ENCODE measurements around the gene AURKB. TPM values are rescaled to one million over a fixed set of nuclear protein-coding genes. Genes with fewer than 3 reads are reported as not detected.
"Not testable (repeated sequence)": the region's sequence is repeated elsewhere in the genome, so short reads cannot be mapped to it uniquely, and the experiment has no call there.

The AURKB gene
- total RNA-seq, 2 donors from 2014 or later: 6.4 to 22.4 TPM

DNA sequence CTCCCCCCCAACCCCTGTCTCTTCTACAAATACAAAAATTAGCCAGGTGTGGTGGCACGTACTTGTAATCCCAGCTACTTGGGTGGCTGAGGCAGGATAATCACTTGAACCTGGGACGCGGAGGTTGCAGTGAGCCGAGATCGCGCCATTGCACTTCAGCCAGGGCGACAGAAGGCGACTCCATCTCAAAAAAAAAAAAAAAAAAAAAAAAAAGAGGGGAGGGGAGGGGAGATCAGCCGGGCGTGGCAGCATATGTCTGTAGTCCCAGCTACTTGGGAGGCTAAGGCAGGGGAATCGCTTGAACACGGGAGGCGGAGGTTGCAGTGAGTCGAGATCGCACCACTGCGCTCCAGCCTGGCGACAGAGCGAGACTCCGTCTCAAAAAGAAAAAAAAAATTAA lies 40.2 kb downstream of the AURKB start:
- DNase-seq; ATAC-seq; intact Hi-C loops (cut with DNase I, micrococcal nuclease): not testable (repeated sequence)

DNA sequence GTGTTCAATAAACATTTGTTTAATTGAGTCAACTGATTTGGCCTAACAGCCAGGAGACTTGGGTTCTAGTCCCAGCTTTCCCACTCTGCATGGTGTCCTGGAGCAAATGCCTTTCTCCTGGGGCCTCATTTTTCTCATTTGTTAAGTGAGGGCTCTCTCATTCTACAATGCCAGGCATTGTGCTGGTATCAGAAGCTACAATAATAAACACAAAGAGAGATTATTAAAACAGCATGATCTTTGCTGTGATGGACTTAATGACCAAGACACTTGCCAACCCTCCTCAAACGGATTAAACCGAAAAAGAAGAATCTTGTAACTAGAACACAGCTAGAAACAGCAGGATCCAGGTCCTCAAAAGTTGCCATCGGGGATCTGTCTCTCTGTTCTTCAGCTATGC lies 42.8 kb downstream of the AURKB start:
- DNase-seq: no peak
- intact Hi-C loops (cut with DNase I, micrococcal nuclease): no loop called here
- ATAC-seq: no peak

DNA sequence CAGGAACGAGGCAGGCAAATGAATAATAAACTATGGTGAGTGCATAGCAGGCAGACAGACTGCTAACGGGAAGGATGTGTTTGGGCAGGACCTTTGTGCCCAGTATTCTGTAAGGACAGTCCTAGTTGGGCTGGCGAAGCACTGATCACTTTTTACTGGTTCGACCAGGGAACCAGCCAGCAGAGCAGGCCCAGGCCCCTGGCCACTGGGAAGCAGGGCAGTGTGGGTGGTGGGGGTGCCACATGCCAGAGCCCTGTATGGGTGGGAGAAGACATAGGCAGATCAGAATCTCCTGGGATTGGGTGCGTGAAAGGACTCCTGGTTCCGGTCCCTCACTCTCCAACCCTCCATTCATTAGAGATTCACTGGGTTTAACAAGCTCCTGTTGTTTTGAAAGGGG lies 43.6 kb downstream of the AURKB start:
- intact Hi-C loops (cut with DNase I, micrococcal nuclease): no loop called here
- ATAC-seq (no peak), DNase-seq (no peak)

DNA sequence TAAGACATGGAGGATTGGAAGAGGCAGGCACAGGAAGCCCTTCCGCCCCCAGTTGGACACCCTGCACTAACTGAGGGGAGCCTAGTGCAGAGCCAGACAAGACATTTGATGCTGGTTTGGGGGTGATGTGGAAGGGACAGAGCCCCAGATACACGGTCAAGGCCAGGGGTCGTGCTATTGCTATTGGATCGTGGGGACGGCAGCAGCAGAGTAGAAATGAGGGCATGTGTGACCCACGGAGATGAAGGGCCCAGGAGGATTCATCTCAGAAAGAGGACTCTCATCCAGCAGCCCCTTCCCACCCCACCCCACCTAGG lies 45.6 kb downstream of the AURKB start:
- ATAC-seq: no peak
- intact Hi-C loops (cut with DNase I, micrococcal nuclease): no loop called here
- DNase-seq: no peak

DNA sequence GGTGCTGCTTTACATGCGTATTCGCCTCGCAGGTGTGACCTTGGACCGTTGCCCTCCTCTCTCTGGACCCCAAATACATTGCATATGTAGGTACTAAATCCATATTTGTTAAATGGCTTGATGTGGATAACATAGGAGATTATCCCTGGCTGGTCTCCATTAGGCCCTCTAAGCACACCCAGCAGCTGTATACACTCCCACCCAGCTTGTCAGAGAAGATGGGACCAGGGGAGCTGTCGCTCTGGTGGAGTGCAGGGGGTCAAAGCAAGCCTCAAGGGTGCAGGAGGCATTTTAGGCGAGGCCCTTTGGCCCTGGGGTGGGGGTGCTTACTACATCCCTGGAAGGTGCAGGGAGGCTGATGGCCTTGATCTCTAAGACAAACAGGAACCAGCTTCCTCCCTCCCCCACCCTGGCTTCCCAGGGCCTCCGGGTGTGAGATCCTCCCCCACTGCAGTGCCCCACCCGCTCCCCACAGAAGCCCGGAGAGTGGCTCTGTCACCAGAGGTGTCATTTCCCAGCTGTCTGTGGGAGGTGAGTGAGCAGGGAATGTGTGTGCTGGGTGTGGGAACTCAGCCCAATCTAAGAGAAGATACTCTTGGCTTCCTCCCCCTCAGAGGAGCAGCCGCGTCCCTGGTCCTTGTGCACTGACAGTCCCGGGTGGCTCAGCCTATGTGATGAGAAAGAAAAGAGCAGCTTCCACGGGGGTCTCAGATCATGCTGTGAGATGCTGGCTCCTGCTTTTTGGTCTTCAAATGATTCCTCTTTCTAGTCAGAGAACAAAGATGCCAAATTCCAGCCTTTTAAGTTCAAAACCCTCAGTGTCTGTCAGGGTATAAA lies 46.2 kb downstream of the AURKB start:
- peak; percentile 85 to 88 for DNase-seq
- intact Hi-C loops (cut with DNase I, micrococcal nuclease): no loop called here
- ATAC-seq: peak; percentile 66

DNA sequence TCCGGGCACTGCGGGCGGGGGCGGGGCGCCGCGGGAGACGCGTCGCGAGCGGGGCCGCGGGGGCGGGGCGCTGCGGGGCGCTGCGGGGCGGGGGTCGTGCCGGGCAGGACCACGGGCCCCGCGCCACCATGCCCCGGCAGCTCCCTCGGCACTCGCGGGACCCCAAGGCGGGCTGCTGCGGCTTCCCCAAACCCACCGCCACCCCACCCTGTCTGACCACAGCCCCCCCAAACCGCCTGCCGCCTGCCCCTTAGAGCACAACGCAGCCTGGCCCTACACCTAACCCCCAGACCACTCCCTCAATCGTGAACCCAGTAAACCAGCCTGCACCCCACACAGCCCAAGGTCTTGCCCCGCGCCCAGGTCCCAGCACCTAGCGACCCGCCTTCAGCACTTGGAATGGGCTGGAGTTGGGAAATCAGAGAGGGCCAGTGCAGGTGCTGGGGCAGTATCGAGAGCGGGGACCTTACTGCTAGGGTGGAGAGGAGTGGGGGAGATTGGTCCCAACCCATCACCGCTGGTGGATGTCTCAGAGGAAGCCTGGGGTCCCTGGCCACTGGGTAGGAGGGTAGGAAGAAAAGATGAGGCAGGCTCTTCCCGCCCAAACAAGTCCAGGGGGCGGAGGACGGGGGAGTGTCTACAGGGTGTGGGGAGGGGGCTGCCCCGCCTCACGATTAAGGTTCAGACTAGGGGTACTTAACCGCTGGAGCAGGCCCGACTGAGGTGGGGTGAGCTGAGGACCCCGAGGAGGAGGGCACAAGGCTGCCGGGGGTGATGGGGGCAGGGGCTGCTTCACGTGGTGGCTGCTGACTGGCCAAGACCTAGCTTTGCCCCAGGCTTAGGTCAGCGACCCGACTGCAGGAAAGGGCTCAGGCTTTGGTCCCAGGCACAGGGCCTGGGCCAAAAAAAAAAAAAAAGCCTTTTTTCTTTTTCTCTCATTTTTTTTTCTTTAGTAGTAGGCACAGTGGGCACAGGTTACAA lies 47.1 kb downstream of the AURKB start:
- intact Hi-C loops (cut with DNase I, micrococcal nuclease): no loop called here
- peak in 1 of 2 donors; percentile 43 for DNase-seq
- peak; percentile 3 for ATAC-seq

DNA sequence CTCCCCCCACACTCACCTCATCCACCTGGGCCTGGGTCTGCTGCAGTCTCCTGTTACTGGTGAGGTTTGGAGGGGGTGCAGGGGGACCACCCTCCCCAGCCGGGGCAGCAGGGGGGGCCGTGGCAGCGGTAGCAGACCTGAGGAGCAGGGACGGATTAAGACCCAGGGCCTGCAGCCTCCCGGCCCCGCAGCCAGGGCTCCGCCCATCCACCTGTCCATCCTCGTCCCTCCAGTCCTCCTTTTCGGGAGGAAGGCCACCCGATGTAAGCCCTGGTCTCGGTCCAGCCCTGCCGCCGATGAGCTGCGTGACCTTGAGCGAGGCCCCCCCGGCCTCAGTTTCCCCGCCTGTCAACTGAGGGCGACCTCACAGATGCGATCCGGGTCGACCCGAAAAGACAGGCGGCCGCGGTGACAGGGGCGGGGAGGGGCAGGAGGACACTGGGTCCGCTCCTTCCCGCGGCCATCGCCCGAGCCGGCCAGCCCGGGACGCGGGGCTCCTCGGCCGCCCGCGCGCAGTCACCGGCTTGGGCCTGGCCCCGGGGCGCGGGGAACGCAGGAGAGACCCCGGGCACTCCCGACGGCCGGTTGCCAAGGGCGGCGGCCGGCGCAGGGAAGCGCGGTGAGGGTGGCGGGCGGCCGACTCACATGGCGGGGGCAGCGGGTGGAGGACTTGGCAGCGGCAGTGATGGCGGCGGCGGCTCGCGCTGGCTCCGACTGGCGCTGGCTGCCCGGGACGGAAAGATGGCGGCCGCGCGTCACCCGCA lies 48.0 kb downstream of the AURKB start, which contains the start of gene VAMP2:
Gene VAMP2, minus strand, starts transcription at position 716 of the 764 bp plus-strand sequence. Its CDS starts 69 bp downstream, at position 647.
- ATAC-seq (peak; percentile 63), DNase-seq (peak; percentile 70 to 88)
- intact Hi-C loops (cut with DNase I, micrococcal nuclease): no loop called here

DNA sequence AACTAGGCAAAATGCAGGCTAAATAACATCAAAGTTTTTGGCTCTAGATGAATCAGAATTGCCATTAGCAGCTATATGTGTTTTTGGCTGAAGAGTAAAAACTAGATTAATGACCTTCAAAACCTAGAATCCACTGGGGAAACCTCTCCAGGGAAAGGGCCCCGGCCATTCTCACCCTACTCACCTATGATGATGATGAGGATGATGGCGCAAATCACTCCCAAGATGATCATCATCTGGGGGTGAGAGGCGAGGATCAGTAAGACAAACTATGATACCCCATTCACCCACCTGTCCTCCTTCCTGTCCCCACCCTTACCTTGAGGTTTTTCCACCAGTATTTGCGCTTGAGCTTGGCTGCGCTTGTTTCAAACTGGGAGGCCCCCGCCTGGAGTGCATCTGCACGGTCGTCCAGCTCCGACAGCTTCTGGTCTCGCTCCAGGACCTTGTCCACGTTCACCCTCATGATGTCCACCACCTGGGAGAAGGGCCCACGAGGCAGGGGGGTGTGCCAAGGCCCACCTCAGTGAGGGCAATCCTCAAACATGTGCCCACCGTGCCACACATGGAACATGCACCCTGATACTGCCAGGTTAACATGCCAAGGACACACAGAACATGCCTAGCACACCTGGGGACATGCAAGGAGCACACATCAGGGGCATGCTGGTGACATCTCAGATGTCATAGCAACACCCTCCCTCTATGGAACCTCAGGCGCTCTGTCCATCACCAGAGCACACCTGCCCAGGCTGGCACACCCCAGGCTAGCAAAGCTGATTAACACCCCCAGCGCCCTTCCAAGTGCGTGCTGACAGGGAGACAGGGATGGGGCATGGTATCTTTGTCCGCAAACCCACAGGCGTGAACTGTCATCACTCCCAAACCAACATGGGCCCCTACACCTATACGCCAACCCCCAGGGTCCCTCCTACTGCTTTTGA lies 48.8 kb downstream of the AURKB start:
- ATAC-seq (no peak), DNase-seq (no peak)
- intact Hi-C loops (cut with DNase I, micrococcal nuclease): no loop called here

DNA sequence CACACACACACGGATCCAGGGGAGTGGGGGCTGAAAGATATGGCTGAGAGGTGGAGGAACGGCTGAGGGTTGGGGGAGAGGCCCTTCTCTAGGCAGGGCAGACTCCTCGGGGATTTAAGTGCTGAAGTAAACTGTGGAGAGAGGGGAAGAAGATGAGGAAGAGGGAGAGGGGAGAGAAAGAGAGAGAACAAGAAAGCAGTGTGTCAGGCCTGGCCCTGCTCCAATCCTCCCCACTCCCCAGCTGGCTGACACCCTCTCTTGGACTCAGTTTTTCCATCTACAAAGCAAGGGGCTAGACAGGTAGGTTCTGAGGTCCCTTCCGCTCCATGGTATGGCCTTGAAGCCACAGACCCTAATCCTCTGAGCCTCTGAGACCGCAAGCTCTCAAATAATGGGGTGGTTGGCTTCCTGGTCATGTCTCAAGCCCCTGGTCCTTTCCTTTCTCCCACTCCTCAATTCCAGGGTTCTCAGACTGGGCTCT lies 49.6 kb downstream of the AURKB start:
- intact Hi-C loops (cut with DNase I, micrococcal nuclease): no loop called here
- DNase-seq: no peak
- ATAC-seq: no peak

DNA sequence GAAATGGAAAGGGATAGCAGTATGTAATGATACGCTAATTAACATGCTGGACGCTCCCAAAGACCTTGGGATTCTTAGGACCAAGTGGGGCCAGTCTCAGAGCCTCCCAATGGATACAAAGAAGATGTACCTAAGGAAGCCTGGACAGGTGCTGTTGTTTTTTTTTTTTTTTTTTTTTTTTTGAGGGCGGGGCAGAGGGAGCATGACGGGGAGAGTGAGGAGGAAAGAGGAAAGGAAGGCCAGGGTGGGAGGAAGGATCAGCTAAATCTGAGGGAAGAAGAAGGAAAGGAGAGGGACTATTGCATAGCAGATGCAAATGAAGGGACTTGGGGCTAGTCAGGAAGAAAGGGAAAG lies 50.2 kb downstream of the AURKB start:
- no peak for DNase-seq
- intact Hi-C loops (cut with DNase I, micrococcal nuclease): no loop called here
- ATAC-seq: no peak

DNA sequence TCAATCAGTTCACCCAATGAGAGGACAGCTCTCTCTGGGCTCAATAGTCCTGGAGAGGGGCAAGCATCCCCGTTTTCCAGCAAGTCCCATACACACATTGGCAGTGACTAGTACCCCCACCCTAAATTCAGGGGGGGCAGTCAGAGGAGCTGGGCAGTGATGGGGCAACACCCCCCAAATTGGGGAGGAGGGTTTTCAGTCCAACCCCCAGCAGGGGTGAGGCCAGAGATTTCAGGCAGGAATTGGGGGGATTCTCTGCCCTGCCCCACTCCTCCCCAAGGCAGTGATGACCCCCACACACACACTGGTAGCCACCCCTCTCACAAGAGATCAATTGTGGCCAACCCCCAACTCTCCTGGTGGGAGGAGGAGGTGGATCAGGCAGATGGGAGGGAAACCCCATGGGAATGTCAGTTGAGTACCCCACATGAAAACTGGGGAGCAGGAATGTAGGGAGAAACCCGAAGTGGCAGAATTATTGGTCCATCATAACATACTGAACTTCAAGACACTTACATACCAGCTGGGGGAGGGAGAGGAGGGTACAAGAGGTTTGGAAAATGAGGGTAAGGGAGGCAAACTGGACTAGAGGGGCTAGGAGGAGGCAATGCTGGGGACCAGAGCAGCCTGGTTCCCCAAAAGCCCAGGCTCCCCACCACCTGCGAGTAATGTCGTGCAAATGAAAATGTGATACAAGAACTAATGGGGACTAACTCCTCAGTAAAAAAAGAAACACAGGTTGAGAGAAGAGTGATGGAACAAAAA lies 50.7 kb downstream of the AURKB start:
- DNase-seq (no peak), ATAC-seq (no peak)
- intact Hi-C loops (cut with DNase I, micrococcal nuclease): no loop called here

DNA sequence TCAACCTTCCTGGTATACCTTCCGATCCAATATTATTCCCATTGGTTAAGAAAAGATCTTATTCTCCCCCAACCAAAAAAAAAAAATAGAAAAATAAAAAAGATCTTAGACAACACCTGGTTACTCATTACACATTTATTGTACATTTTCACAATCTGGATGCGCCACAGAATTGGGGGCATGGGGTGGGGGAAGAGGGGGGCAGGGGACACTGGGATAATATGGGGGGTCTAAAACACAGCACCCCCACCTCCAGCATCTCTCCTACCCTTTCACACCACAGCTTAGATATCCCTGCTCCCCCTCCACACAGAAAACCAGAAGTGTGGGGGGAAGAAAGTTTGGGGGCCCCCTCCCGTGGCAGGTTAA lies 51.4 kb downstream of the AURKB start:
- ATAC-seq (no peak), DNase-seq (no peak)
- intact Hi-C loops (cut with DNase I, micrococcal nuclease): no loop called here

DNA sequence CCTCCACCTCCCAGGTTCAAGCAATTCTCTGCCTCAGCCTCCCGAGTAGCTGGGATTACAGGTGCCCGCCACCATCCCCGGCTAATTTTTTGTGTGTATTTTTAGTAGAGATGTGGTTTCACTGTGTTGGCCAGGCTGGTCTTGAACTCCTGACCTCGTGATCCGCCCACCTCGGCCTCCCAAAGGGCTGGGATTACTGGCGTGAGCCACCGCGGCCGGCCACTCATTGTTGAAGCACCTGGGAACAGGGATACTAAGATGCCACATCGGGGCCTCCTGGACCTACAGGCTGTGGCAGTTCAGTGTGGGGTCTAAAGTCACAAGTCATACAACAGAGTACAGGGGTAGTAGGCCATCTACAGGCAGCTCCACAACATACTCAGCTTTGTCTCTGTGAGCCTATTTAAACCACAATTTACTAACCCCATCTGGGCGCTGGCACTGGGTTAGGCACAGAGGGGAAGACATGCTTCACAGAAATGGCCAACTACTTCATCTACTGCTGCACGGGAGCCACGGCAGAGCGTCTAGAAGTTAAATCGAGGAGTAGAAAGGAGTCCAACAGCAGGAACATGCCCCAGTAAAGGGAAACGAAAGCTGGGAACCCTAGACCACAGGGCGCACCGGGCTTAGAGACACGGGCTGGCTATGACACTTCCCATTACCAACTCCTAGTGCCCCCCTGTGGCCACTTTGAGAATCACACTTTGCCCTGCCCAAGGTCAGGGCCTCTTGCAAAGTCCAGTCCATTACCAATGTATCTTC lies 51.9 kb downstream of the AURKB start:
- ATAC-seq: peak; percentile 17
- DNase-seq: peak; percentile 91 to 96
- intact Hi-C loops (cut with DNase I, micrococcal nuclease): no loop called here

DNA sequence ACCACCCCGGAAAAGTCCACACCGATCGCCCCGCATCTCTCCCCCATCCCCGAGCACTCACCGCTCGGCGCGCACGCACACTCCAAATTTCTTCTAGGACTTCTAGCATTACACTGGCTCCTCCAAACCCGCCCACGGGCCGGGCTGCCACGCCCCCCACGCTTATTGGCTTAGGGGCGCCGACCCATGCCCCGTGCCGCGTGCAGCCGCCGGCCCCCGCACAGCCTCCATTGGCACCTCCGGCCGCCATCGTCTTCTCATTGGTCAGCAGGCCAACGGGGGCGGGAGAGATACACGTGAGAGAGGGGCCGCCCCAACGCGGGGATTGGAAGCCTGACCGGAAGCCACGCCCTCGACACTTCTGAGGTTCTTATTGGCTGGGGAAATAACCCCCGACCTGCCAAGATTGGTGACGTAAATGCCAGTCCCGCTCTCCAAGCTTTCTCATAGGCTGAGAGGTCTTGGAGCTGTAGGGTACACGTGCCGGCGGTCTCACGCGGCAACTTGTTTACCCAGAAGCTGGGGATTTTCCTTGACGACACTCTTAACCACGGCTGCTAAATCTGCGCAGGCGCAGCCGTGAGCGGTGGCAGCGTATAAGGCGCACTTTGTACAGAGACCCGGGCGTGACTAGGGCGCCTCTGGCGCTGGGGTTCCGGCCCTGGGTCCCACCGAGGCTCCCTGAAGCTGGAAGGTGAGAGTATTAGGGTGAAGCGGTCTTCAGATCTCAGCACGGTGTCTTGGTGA lies 54.0 kb downstream of the AURKB start:
- DNase-seq (peak; percentile 100), ATAC-seq (peak; percentile 63)
- intact Hi-C loops (cut with DNase I, micrococcal nuclease): no loop called here

DNA sequence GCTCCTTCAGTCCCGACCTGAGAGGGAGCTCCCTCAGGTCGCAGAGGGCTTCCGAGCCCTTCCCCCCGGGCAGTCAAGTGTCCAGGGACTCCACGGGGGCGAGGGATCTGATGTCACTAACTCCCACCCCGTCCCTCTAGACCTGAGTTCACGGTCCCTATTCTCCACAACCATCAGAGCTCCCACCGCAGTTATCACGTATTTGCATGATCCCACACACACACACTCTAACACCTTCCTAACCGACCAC lies 54.5 kb downstream of the AURKB start:
- intact Hi-C loops (cut with DNase I, micrococcal nuclease): no loop called here
- DNase-seq (no peak), ATAC-seq (no peak)

DNA sequence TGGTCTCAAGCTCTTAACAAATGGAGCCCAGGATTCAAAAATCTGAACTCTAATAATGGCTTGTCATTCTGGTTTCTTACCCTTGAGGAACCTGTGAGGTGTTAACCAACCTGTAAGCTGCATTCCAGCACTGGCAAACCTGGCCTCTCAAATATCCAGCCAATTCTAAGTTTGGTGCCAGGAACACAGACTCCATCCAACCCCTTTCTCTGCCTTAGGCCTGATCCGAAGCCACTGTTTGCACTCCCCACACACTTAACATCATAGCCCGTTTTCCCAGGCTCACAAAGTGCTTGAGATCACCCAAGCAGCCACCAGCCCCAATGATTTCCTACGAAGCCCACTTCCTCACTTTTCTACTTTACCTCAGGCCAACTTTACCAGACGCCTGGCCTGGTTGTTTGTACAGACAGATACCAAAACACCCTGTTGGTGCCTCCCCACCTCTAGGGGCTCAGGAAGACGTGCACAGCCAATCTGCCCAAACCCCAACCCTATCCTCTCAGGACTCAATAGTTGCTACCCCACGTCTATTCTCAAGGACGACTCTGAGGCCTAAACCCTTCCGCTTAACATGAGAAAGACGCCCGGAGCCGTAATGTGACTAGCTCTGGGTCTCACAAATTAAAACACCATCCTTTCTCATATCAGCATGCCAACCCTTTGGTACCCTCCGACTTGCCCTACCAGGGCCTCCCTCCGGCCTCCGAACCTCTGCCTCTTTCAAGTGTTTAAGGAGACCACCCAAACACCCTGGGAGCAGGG lies 55.0 kb downstream of the AURKB start:
- DNase-seq: no peak

More for the DNA sequence above, 55.0 kb downstream of the AURKB start:
- intact Hi-C loops (cut with DNase I, micrococcal nuclease): no loop called here
- ATAC-seq: no peak
